Natural killer cell (primary cell): Measurements from ENCODE around the gene VRTN. TPM values are rescaled to one million over a fixed set of nuclear protein-coding genes. Genes with fewer than 3 reads are reported as not detected.

Experiments used
- ATAC-seq, 3 donors: fragments of 150-1000 bp in 2 of 3; fragments of 200-7000 bp in 1 of 3; cut with Tn5 transposase; 1 replicate in 1 of 3; 2 replicates in 2 of 3; pipeline ENCODE4 v1.10.0; 2021; ENCODE audit warnings: mild to moderate bottlenecking in 2 of 3, moderate library complexity in 2 of 3
- DNase-seq, 2 donors: peaks; one replicate each; pipeline versions ENCODE4 v3.0.0 to v3.0.0-alpha.2; 2013 to 2021; ENCODE audit warnings: mixed read lengths in 1 of 2
- H3K27ac ChIP-seq: one replicate; pipeline ENCODE4 v1.5.1; 2013; ENCODE audit warnings: mild to moderate bottlenecking, low read length
- H3K27me3 ChIP-seq: one replicate; pipeline ENCODE4 v1.6.1; 2013; ENCODE audit warnings: low read length; ENCODE audit not compliant: control insufficient read depth, insufficient read depth
- H3K36me3 ChIP-seq: one replicate; pipeline ENCODE4 v1.6.1; 2013; ENCODE audit warnings: low read length; ENCODE audit not compliant: control insufficient read depth, insufficient read depth
- H3K4me1 ChIP-seq: one replicate; pipeline ENCODE4 v1.6.1; 2013; ENCODE audit warnings: low read length; ENCODE audit not compliant: control insufficient read depth, insufficient read depth
- H3K4me3 ChIP-seq: one replicate; pipeline ENCODE4 v1.5.1; 2013; ENCODE audit warnings: low read length
- H3K9me3 ChIP-seq: one replicate; pipeline ENCODE4 v1.6.1; 2013; ENCODE audit warnings: low read length; ENCODE audit not compliant: control insufficient read depth, insufficient read depth
- H3K27ac Mint-ChIP-seq, 2 donors: one replicate each; pipeline ENCODE4 v1.8.0; 2022; ENCODE audit warnings: mild to moderate bottlenecking in 2 of 2, mixed read lengths in 2 of 2, moderate library complexity in 1 of 2
- H3K27me3 Mint-ChIP-seq, 2 donors: one replicate each; pipeline ENCODE4 v1.8.0; 2022; ENCODE audit warnings: low read depth in 2 of 2, mixed read lengths in 2 of 2
- H3K36me3 Mint-ChIP-seq: one replicate; pipeline ENCODE4 v1.8.0; 2022; ENCODE audit warnings: mixed read lengths
- H3K4me1 Mint-ChIP-seq, 2 donors: one replicate each; pipeline ENCODE4 v1.8.0; 2022; ENCODE audit warnings: mixed read lengths in 2 of 2
- H3K4me3 Mint-ChIP-seq: one replicate; pipeline ENCODE4 v1.8.0; 2022; ENCODE audit warnings: mild to moderate bottlenecking, moderate library complexity, mixed read lengths
- H3K9me3 Mint-ChIP-seq, 2 donors: one replicate each; pipeline ENCODE4 v1.8.0; 2022; ENCODE audit warnings: mixed read lengths in 2 of 2
- CTCF ChIP-seq: fragments of 200-600 bp; IDR thresholded peaks from one replicate; pipeline ENCODE4 v1.8.0; 2022; ENCODE audit warnings: antibody characterized with exemption
- WGBS: methylation state at CpG from one replicate; pipeline ENCODE4 v1.1.7; 2013; ENCODE audit warnings: missing lambda C conversion rate; ENCODE audit not compliant: insufficient coverage; 5-methylcytosine and 5-hydroxymethylcytosine counted together
- intact Hi-C: fragments of 100-400 bp; cut with micrococcal nuclease; formaldehyde crosslinking; loops from one replicate; pipeline ENCODE4 v1.14.2; 2022
- total RNA-seq, 4 donors: library from RNA; stranded (reverse); fragments of 120-200 nt in 1 of 4; gene quantifications; one replicate each; pipeline versions ENCODE4 v1.2.3 to v1.2.4, GENCODE V29; 2013 to 2022

VRTN gene
- total RNA-seq, 3 donors from 2014 or later (not counting 1 experiment from before 2014, with no cell fraction given) = not detected

GRCh38 chr14:74309125-74310022 is 38.9 kb upstream of the VRTN start:
- Histone ChIP-seq H3K4me1 (no peaks in the 10 kb centered on the region), H3K9me3 (no peaks in the 10 kb centered on the region), H3K27ac (no peak overlapping the region), H3K36me3 (no peaks in the 10 kb centered on the region), H3K4me3 (no peak overlapping the region), H3K27me3 (no peaks in the 10 kb centered on the region)
- Mint-ChIP-seq H3K4me3 (no peak overlapping the region), H3K27me3 (peaks cover 0 to 4% of the 10 kb centered on the region in 2 donors), H3K27ac (no peak overlapping the region), H3K36me3 (no peaks in the 10 kb centered on the region), H3K4me1 (no peaks in the 10 kb centered on the region), H3K9me3 (no peaks in the 10 kb centered on the region)
- no peak for ATAC-seq
- intact Hi-C loops = no loop called here
- no peak for DNase-seq
- TF ChIP-seq CTCF = no peak
- WGBS = 89% methylated on average over 6 of the region's 8 CpGs

GRCh38 chr14:74312161-74312560 is 36.1 kb upstream of the VRTN start:
- ATAC-seq (no peak), DNase-seq (no peak)
- Histone ChIP-seq H3K27me3 (no peaks in the 10 kb centered on the region), H3K4me3 (no peak overlapping the region), H3K4me1 (no peaks in the 10 kb centered on the region), H3K27ac (no peak overlapping the region), H3K9me3 (no peaks in the 10 kb centered on the region), H3K36me3 (no peaks in the 10 kb centered on the region)
- Mint-ChIP-seq H3K4me1 (no peaks in the 10 kb centered on the region), H3K27ac (no peak overlapping the region), H3K36me3 (no peaks in the 10 kb centered on the region), H3K27me3 (peaks cover 0 to 8% of the 10 kb centered on the region in 2 donors), H3K4me3 (no peak overlapping the region), H3K9me3 (no peaks in the 10 kb centered on the region)
- intact Hi-C loops = no loop called here
- WGBS = 76% methylated on average over 2 of the region's 2 CpGs
- no peak for TF ChIP-seq CTCF

GRCh38 chr14:74313601-74314000 is 34.7 kb upstream of the VRTN start:
- no peaks in the 10 kb centered on the region for H3K36me3 Mint-ChIP-seq

More at GRCh38 chr14:74313601-74314000, 34.7 kb upstream of the VRTN start:
- intact Hi-C loops = no loop called here
- no peak for TF ChIP-seq CTCF
- WGBS = 81% methylated on average over 3 of the region's 5 CpGs
- Mint-ChIP-seq H3K27ac (no peak overlapping the region), H3K4me1 (no peaks in the 10 kb centered on the region), H3K4me3 (no peak overlapping the region), H3K9me3 (no peaks in the 10 kb centered on the region), H3K27me3 (peaks cover 0 to 8% of the 10 kb centered on the region in 2 donors)
- ATAC-seq (no peak), DNase-seq (no peak)
- no peak overlapping the region for H3K27ac ChIP-seq
- no peak overlapping the region for H3K4me3 ChIP-seq
- H3K4me1 ChIP-seq = no peaks in the 10 kb centered on the region
- H3K9me3 ChIP-seq = no peaks in the 10 kb centered on the region
- H3K36me3 ChIP-seq = no peaks in the 10 kb centered on the region
- H3K27me3 ChIP-seq = no peaks in the 10 kb centered on the region
